ENCODE data around the gene KCNC1.

DNA sequence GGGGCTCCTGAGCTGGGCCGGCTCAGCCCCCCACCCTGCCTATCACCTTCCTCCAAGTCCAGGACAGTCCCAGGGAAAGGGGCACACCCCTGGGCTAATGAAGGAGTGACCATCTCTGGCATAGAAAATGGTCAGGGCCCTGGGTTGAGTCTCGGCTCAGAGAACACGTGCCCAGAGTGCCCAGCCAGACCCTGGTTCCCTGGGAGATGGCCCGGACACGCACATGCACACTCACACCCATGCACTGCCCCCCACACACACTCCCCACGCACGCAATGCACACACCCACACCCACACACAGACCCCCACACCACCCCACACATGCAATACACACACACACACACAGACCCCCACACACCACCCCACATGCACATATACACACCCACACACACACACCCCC lies 28.7 kb downstream of the KCNC1 start:
- TF ChIP-seq, protein P1, sequence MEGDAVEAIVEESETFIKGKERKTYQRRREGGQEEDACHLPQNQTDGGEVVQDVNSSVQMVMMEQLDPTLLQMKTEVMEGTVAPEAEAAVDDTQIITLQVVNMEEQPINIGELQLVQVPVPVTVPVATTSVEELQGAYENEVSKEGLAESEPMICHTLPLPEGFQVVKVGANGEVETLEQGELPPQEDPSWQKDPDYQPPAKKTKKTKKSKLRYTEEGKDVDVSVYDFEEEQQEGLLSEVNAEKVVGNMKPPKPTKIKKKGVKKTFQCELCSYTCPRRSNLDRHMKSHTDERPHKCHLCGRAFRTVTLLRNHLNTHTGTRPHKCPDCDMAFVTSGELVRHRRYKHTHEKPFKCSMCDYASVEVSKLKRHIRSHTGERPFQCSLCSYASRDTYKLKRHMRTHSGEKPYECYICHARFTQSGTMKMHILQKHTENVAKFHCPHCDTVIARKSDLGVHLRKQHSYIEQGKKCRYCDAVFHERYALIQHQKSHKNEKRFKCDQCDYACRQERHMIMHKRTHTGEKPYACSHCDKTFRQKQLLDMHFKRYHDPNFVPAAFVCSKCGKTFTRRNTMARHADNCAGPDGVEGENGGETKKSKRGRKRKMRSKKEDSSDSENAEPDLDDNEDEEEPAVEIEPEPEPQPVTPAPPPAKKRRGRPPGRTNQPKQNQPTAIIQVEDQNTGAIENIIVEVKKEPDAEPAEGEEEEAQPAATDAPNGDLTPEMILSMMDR (IDR thresholded peaks at IDR 0.05; ENCODE audit: poor library complexity), result no peak
- TF ChIP-seq EZH2phosphoT487 (IDR thresholded peaks at IDR 0.05; ENCODE audit: low read depth, severe bottlenecking, unreplicated experiment), result no peak
- no peak for TF ChIP-seq EZH2 (IDR thresholded peaks at IDR 0.05; ENCODE audit: borderline replicate concordance)
